ENCODE measurements around the gene BACE2.
"Not testable (repeated sequence)": the region's sequence is repeated elsewhere in the genome, so short reads cannot be mapped to it uniquely, and the experiment has no call there.

Gene BACE2

DNA sequence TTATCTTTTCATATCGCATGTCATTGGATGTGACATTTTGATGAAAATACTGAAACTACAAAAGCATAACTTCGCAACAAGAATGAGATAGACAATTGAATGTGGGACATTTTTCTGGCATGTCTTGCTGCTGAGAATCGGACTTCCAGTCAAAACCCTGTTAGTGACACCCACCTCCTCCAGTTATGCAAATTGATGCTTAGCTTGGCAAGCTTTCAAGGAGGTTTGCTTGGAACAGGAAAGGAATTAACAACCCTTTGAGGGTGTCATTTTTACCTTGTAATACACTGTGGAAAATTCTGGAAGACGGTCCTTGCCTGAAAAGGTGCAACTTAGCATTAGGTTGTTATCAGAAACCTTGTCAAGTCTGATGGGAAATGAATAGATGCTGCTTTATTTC, 109.9 kb downstream of the BACE2 start:
- DNase-seq (ENCODE audit: low read depth), result no peak

DNA sequence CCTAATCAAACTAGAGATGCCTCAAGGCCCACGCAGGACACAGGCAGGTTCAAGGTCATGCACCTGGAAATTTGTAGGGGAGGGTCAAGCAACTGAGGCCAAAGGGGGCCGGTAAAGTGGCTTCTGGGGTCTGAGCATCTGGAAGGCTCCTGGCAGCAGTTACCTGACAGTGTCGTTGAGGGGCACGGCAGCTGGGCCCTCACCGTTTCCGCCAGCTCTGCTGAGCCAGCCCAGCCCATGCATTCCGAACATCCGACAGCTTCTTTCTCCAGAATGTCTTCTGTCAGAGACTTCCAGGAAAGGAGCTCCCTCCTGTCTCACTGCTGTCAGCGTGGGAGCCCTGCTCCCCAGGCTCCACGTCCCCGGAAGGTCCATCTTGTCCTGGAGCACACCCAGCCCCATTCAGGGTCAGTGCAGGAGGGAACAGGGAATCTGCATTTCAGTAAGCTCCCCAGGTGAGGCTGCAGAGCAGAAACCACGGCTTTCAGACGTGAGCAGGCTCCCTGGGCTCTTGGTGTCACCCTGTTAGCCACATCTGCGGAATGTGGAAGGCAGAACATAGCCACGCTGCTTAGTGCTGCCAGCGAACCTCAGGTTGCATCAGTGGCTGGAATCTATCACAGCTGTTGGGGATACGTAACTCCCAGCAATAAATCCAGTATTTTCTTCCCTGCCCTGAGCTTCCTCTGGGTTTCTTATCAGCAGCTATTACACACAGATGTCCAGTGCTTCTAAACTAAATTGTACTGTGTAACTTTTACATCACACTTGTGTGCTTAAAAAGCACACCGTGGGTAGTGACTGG, 112.4 kb downstream of the BACE2 start:
- DNase-seq (ENCODE audit: low read depth), result peak; percentile 42

DNA sequence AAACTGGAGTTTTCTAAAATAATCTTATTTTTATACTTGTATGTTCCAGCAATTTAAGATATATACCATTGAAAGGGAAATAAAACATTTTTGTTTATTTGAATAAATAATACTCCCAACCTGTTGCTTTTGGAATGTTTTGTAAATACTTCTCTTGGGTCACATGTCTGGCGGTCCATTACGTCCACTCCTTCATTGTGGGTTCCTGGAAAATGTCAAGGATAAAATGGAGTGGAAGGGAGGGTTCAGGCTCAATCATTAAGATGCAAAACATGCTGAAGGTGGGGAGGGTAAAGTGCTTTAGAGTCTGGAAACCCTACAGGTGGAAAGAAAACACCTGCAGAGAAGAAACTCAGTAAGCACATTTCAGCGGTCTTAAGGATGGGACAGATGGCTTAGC, 114.5 kb downstream of the BACE2 start:
- no peak for DNase-seq (ENCODE audit: low read depth)

DNA sequence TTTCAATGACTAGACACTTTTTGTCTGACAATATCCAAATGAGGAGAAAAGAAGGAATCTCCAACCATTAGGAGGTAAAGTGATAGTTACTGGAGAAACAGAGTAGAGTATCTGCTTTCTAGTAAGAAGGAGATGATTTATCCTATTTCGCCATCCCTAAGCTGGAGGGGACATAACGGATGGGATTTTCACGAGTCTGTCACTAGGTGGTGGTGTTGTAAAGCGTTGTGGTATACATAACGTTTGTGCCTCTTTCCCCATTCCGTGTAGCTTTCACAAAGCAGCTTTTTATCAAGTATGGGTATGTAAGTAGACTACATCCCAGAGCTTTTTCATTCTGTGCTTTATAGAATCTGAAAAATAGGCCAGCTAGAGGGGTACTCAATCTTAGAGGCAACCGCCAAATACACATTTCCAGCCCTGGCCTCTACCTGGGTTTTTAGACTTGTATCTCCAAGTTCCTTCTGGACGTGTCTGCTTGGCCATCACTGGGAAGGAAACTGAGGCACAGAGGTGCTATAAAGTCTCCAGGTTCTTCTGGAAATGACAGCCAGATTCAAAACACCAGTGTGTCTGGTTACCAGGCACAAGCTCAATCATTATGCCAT, 115.4 kb downstream of the BACE2 start:
- DNase-seq (ENCODE audit: low read depth), result peak; percentile 81

DNA sequence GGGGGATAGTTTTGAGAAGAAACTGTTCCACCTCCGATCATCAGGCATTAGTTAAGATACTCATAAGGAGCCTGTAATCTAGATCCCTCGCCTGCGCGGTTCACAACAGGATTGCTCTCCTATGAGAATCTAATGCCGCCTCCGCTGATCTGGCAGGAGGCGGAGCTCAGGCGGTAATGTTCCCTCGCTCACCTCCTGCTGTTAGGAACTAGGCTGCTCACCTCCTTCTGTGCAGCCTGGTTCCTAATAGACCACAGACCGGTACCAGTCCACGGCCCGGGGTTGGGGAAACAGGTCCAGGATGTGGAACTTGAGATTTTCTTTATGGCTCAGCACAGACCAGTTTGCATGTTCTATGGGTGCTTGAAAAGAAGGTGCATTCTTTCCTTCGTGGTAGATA, 121.5 kb downstream of the BACE2 start:
- DNase-seq (ENCODE audit: low read depth), result no peak

DNA sequence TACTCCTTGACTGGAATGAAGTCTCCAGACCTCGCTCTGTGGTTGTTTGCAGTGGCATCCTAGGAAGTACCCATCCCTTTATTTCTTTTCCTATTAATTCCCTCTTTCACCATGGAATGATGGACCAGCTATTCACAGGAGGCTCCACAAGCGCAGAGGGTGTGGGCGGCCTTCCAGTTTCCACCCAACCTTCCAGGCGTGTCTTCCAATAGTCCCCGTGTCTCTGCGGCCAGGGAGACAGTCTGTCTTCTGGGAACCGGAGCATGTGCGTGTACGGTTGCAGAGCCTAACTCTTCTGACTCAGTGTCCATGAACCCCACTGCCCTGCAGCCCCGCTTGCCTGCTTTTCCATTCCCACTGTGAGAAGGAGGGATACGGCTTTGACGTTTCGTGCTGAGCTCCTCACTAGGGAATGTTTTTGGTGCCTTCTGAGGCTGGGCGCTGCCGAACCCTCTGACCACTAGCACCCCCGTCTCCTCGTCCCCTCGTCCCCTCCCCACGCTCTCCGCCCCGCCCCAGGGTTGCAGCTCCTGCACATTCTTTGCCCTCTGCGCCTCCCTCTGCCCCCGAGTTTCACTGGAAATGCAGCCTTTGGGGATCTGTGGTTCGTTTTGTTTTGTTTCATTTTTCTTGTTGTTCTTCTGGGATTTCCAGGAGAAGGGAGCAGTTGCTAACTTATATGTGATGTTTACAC, 122.3 kb downstream of the BACE2 start:
- no peak for DNase-seq (ENCODE audit: low read depth)

DNA sequence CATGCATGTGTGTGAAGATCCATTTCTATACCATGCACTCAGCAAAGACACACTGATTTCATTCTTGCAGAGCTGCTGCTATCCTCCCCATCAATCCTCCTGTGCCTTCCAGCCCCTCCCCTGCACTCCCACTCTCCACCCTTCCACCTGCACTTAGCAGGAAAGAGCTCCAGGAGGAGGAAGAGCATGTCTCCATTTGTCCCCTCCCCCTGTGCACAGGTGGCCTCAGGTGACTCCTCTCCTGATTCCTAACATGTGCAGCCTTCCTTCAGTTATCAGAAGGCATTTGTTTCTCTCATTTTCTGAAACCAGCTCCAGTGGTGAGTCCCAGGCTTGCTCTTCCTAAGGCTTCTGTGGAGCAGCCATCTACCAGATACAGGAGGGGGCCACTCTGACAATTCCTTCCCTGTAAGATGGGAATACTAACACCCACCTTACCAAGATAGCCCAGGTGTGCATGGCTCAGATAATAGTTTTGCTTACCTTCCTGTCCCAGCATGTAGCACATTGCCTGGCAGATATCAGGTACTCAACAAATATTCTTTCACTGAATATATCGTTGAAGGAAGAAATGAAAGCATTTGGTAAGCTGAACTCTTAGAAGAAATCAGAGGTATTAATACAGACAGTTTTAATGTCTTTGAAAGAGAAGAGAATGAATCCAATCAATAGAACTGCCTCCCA, 126.7 kb downstream of the BACE2 start:
- no peak for DNase-seq (ENCODE audit: low read depth)

DNA sequence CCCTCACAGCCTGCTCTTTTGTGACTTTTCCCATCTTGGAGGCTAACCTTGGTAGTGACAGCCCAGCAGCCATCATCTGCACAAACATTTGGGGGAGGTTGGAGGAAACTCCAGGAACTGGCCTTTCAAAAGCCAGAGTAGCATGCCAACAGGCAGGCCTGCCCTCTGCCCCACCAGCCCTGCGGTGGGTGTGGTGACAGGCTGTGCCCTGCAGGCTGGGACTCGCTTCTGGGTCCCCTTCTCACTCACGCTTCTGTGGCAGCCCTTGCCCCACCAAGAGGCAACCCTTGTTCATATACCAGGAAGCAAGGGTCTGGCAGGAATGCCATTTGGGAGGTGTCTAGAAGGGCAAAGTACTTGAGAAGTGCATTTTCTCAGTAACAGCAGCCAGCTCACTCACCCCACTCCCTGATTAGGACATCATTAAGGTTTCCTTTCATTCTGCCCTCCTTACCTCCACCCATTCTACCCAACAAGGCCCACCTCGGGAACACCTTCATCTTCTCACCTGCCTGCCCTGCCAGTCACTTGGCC, 127.8 kb downstream of the BACE2 start:
- no peak for DNase-seq (ENCODE audit: low read depth)

DNA sequence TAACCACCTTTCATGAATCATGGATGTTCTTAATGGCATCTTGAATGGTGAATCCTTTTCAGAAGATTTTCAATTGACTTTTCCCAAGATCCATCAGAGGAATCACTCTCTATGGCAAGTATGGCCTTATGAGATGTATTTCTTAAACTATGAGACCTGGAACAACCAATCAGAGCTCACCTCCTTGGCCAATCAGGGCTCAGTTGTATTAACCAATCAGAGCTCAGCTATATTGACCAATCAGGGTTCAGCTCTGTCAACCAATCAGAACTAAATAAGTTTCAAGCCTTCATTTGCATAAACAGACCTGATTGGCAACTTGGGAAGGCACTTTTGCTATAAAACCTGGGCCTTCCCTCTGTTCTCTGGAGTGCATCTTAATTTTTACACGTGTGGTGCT, 135.0 kb downstream of the BACE2 start:
- DNase-seq (ENCODE audit: low read depth), result no peak

DNA sequence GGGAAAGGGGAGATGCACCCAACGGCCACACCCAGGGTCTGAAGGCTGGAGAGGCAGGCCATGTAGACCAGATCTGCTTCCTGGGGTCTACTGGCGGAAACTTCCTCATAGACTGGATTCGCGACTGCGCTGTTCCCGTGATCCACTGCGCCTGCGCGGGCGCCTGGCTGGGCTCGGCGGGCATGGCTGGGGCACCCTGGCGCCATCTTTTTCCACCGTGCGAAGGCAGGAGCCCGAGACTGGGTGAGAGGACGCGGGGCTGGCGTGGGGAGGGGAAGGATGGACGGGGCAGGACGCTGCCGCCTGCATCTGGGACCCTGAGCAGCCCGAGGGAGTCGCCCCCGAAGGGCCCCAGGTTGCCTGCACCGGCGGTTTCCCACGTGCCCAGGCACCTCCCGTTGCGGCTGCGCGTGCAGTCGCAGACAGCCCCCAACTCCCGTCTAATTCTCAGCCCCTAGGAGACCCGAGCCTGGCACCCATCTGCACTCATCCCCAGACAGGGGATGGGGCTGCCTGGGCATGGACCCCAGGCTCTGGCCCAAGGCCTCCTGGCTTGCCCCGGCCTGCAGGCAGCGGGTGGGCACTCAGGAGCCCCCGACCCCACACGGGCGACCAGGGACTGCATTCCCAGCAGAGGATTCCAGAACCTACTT, 136.2 kb downstream of the BACE2 start:
- DNase-seq (ENCODE audit: low read depth), result no peak

DNA sequence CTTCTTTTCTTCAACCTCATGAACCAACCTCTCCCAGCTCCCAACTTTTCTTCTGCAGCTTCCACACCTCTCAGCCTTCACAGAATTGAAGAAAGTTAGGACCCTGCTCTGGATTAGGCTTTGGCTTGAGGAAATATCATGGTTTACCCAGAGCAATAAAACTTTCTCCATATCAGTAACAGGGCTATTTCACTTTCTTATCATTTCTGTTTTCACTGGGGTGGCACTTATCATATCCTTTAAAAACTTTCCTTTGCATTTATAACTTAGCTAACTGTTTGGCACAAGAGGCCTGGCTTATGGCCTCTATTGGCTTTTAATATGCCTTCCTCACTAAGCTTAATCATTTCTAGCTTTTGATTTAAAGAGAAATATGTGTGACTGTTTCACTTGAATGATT, 139.3 kb downstream of the BACE2 start:
- no peak for DNase-seq (ENCODE audit: low read depth)

DNA sequence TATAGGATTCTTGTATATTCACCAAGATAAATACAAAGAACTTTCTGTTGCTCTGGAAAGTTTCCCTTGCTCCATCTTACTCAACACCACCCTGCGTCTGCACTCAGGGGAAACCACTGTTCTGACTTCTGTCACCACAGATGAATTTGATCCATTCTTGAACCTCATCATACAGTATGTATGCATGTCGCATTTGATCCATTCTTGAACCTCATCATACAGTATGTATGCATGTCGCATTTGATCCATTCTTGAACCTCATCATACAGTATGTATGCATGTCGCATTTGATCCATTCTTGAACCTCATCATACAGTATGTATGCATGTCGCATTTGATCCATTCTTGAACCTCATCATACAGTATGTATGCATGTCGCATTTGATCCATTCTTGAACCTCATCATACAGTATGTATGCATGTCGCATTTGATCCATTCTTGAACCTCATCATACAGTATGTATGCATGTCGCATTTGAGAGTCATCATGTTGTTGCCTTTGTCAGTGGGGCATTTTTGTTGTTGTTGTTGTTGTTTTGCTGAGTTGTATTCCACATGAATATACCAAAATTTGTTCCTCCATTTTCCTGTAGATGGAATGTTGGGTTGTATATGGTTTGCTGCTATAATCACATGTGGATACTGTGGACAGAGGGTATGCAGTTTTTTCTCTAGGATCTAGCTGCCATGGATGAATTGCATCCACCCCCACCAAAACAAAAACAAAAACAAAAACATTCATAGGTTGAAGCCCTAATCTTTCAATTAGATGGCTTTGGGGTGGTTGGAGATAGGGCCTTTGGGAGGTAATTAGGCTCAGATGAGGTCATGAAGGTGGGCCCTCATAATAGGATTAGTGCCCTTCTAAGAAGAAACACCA, 145.6 kb downstream of the BACE2 start:
- DNase-seq (ENCODE audit: low read depth), result not testable (repeated sequence)

DNA sequence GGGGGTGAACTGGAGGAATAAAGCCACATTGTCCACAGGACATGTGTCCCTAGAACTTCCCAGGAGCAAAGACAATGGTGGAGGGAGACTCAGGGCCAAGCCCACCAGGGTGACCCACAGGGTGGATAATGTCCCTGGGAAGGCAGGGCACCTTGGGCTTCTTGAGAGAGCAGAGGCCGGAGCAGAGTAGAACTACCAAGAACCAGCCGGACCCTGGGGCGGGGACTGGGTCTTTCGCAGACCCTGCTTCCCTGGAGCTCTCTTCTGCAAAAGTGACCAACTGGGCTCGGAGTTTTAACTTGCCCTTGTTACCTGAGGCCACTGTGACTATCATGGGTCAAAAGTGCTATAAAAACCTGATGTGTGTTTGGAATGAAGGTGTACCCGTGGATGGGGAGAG, 147.8 kb downstream of the BACE2 start:
- no peak for DNase-seq (ENCODE audit: low read depth)

DNA sequence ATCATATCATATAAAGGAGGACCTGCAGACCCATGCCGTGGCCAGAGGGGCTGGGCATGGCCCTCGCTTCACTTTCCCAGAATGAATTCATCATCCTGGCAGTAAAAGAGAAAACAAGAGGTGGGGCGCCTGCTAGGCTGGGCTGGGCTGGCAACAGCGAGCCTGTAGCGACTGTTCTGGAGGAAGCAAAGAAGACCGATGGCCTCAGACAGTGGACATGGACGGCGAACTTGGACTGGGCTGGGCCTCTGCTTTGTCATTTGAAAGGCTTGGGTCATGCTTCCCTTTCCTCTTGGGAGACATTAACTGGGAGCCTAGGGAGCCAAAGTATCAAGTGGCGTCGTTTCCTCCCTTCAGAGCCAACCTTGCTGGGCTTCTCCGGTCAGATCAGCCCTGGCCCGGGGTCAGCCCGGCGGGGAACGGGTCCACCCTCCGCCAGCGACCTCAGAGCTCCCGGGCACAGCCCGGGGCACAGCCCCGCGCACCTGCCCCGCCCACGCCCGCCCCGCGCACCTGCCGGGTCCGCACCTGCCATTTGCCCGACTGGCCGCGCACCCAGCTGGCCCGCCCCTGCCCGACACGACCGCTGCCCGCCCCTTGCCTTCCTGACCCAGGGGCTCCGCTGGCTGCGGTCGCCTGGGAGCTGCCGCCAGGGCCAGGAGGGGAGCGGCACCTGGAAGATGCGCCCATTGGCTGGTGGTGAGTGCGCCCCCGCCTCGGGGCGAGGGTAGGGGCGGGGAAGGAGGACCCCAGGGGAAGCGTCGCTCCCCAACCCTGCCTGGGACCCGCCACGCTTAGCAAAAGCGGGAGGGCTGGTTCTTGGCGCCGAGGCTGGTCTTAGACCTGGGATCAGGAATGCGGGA, 148.5 kb downstream of the BACE2 start, which contains the start of gene FAM3B:
FAM3B (plus strand) TSS at position 602 of the 863 bp plus-strand sequence; CDS start at position 681, 79 bp downstream.
- DNase-seq (ENCODE audit: low read depth), result no peak

DNA sequence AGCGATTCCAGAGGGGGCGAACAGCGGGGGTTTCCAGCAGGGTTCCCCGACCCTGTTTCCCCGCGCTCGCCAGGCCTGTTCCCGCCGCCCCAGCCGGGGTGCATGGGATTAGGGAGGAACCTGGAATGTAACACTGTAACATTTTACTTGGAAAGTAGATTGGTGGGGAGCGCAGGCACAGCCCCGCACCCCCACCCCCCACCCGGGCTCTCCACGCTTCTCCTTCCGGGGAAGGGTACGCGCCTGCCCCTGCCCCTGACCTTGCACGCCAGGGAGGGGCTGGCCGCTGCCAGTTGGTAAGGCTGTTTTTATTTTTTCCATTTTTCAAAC, 149.1 kb downstream of the BACE2 start:
- no peak for DNase-seq (ENCODE audit: low read depth)

DNA sequence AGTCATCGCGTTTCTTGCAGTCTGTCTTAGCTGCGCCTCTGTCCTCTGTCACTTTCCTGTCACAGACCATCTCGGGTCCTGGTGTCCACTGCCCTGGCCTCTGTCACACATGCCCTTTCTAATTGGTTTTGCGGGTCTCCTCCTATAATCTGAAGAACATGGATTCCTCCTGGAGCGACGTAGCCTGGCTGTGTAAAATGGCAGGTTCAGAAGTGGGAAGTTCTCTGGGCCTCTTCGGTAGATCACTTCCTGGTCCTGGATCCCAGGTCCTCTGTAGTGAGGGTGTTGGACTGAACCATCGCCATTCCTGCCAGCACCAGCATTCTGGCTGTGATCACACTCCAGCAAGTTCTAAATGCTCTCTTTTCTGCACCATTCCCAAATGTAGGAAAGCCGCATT, 149.5 kb downstream of the BACE2 start:
- DNase-seq (ENCODE audit: low read depth), result no peak

DNA sequence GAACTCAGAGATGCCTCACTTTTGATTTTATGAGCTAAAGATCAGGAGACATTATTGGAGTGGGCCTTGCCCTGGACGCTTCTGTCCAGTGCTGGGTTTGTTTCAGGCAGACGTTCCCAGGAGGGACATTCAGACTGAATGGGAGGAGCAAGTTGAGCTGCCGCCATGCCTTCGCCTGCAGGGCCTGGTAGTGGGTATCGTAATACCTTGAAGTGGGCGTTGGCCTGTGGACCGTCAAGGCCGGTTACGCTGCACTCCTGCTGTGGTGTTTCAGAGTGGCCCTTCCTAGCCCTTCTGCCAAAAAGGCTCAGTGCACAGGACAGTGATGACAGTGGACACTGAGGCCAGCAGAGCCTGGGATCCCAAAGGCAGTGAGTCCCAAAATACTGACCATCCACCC, 150.3 kb downstream of the BACE2 start:
- DNase-seq (ENCODE audit: low read depth), result no peak

DNA sequence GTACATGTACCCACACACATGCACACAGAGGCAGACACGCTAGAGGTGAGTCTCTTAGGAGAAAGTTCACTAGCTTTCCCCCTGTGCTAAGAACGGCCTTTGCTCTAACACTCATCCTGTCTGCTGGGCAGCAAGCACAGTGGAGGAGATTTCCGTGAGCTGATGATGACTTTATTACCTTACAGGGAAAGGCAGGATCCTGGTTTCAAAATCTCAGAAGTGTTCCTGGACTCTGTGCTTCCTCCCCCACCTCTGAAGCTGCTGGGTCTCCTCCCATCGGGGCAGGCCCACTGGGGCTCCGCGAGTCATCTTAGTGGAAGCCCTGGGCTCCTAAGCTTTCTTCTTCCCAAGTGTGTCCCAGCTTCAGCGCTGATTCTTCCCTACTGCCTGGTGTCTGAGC, 151.3 kb downstream of the BACE2 start:
- DNase-seq (ENCODE audit: low read depth), result no peak

DNA sequence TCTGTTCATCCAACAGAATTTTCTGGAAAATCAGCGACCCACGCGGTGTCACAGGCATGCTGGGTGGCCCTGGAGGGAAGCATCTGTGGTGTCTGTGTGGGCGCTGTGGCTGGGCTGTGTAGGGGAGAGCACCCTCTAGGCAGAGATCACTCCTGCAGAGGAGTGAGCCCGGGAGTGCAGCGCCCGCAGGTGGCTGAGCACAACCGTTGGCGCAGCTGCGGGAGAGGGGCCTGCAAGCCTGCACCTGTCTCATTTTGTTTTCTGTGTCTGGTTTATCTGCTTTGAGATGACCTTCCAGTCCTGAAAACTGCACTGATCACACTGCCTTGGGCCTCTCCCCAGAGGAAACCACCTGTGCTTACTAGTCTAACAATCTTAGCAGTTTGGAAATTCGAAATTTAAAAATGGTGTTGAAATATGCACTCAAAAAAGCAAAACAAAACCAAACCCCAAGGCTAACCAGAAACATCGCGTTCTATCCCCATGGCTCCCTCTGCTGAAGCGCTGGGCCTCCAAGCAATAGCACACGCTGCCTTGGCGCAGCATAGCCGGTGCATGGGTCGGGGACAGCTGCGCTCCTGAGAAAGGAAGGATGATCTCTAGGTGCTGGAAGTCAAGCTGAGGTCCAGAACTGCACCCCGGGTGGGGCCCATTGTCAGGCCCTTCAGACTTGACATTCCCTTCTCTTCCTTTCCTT, 153.4 kb downstream of the BACE2 start:
- DNase-seq (ENCODE audit: low read depth), result no peak

All from EH (cell line).